Activated naive CD8-positive, alpha-beta T cell treated with anti-CD3 and anti-CD28 coated beads, Interleukin-2, amount 10 ng/mL, durations not matched to agents 7 days and 5 days (primary cell): ENCODE data around the gene DYDC2. TPM values are rescaled to one million over a fixed set of nuclear protein-coding genes. Genes with fewer than 3 reads are reported as not detected.
"Not testable (repeated sequence)": the region's sequence is repeated elsewhere in the genome, so short reads cannot be mapped to it uniquely, and the experiment has no call there.

Experiments
- ATAC-seq: fragments of 150-1000 bp; cut with Tn5 transposase; one replicate; pipeline ENCODE4 v1.10.0; 2021; ENCODE audit warnings: low read depth, moderate library complexity
- POLR2A ChIA-PET: fragments of 350-600 bp; sonication (Branson Sonifier 250); formaldehyde crosslinking; loops from one replicate; lab custom pipeline; 2021; ENCODE audit warnings: antibody characterized with exemption; lab: Charles Lee
- DNase-seq: peaks from one replicate; pipeline ENCODE4 v3.0.0; 2021
- H3K27ac Mint-ChIP-seq: one replicate; pipeline ENCODE4 v1.8.0; 2022; ENCODE audit warnings: mild to moderate bottlenecking, mixed read lengths
- H3K27me3 Mint-ChIP-seq: one replicate; pipeline ENCODE4 v1.8.0; 2022; ENCODE audit warnings: mild to moderate bottlenecking, moderate library complexity, mixed read lengths
- H3K36me3 Mint-ChIP-seq: one replicate; pipeline ENCODE4 v1.8.0; 2021; ENCODE audit warnings: mild to moderate bottlenecking, mixed read lengths
- H3K4me1 Mint-ChIP-seq: one replicate; pipeline ENCODE4 v1.8.0; 2021; ENCODE audit warnings: mixed read lengths
- H3K4me3 Mint-ChIP-seq: one replicate; pipeline ENCODE4 v1.8.0; 2022; ENCODE audit warnings: mild to moderate bottlenecking, moderate library complexity, mixed read lengths
- H3K9me3 Mint-ChIP-seq: one replicate; pipeline ENCODE4 v1.8.0; 2021; ENCODE audit warnings: mixed read lengths
- total RNA-seq, 2 experiments: library from RNA; stranded (reverse); gene quantifications; one replicate each; pipeline ENCODE4 v1.2.3, GENCODE V29; 2021

The DYDC2 gene
- total RNA-seq, 2 experiments from 2014 or later: not detected

- DNase-seq (no peak), ATAC-seq (no peak)
- peaks cover 27% of the 10 kb centered on the region for H3K4me1 Mint-ChIP-seq
- H3K4me3 Mint-ChIP-seq: no peak overlapping the region
- H3K27me3 Mint-ChIP-seq: peaks cover 17% of the 10 kb centered on the region
- H3K27ac Mint-ChIP-seq: no peak overlapping the region
- H3K36me3 Mint-ChIP-seq: no peaks in the 10 kb centered on the region
- POLR2A ChIA-PET: no interaction called here
- no peaks in the 10 kb centered on the region for H3K9me3 Mint-ChIP-seq
Measured at GRCh38 chr10:80410578-80411145, 54.1 kb downstream of the DYDC2 start.

- DNase-seq: no peak
- H3K27me3 Mint-ChIP-seq: peaks cover 14% of the 10 kb centered on the region
- H3K9me3 Mint-ChIP-seq: no peaks in the 10 kb centered on the region
- peaks cover 27% of the 10 kb centered on the region for H3K4me1 Mint-ChIP-seq
- POLR2A ChIA-PET: no interaction called here
- no peaks in the 10 kb centered on the region for H3K36me3 Mint-ChIP-seq
- no peak overlapping the region for H3K27ac Mint-ChIP-seq
- ATAC-seq: no peak
- no peak overlapping the region for H3K4me3 Mint-ChIP-seq
Measured at GRCh38 chr10:80411267-80411668, 54.7 kb downstream of the DYDC2 start.

GRCh38 chr10:80411681-80412220 is 55.2 kb downstream of the DYDC2 start:
- DNase-seq: no peak
- Mint-ChIP-seq H3K4me1 (peaks cover 27% of the 10 kb centered on the region), H3K27me3 (peaks cover 10% of the 10 kb centered on the region), H3K36me3 (no peaks in the 10 kb centered on the region), H3K9me3 (no peaks in the 10 kb centered on the region), H3K4me3 (no peak overlapping the region), H3K27ac (peak overlapping the region; percentile 5)
- ATAC-seq: no peak
- POLR2A ChIA-PET: no interaction called here

GRCh38 chr10:80412486-80412885 is 55.9 kb downstream of the DYDC2 start:
- H3K27me3 Mint-ChIP-seq: peaks cover 5% of the 10 kb centered on the region
- ATAC-seq (no peak), DNase-seq (no peak)
- no peak overlapping the region for H3K27ac Mint-ChIP-seq
- no peaks in the 10 kb centered on the region for H3K36me3 Mint-ChIP-seq
- H3K4me3 Mint-ChIP-seq: no peak overlapping the region
- no peaks in the 10 kb centered on the region for H3K9me3 Mint-ChIP-seq
- H3K4me1 Mint-ChIP-seq: peaks cover 26% of the 10 kb centered on the region
- POLR2A ChIA-PET: no interaction called here

GRCh38 chr10:80413271-80413996 is 56.9 kb downstream of the DYDC2 start:
- Mint-ChIP-seq H3K27ac (no peak overlapping the region), H3K9me3 (no peaks in the 10 kb centered on the region), H3K4me1 (peaks cover 24% of the 10 kb centered on the region), H3K36me3 (no peaks in the 10 kb centered on the region), H3K4me3 (no peak overlapping the region), H3K27me3 (peaks cover 3% of the 10 kb centered on the region)
- DNase-seq (no peak), ATAC-seq (no peak)
- POLR2A ChIA-PET: no interaction called here

- DNase-seq (no peak), ATAC-seq (no peak)
- Mint-ChIP-seq H3K27ac (no peak overlapping the region), H3K9me3 (no peaks in the 10 kb centered on the region), H3K4me3 (no peak overlapping the region), H3K27me3 (no peaks in the 10 kb centered on the region), H3K36me3 (no peaks in the 10 kb centered on the region), H3K4me1 (peaks cover 20% of the 10 kb centered on the region)
- POLR2A ChIA-PET: no interaction called here
Measured at GRCh38 chr10:80414142-80414895, 57.7 kb downstream of the DYDC2 start.

- Mint-ChIP-seq H3K27me3 (no peaks in the 10 kb centered on the region), H3K4me3 (no peak overlapping the region), H3K36me3 (no peaks in the 10 kb centered on the region), H3K4me1 (peaks cover 17% of the 10 kb centered on the region), H3K27ac (no peak overlapping the region), H3K9me3 (no peaks in the 10 kb centered on the region)
- ATAC-seq (no peak), DNase-seq (no peak)
- POLR2A ChIA-PET: no interaction called here
Measured at GRCh38 chr10:80415734-80416478, 59.3 kb downstream of the DYDC2 start.

- no peaks in the 10 kb centered on the region for H3K9me3 Mint-ChIP-seq
- H3K4me3 Mint-ChIP-seq: no peak overlapping the region
- H3K27me3 Mint-ChIP-seq: no peaks in the 10 kb centered on the region
- DNase-seq (no peak), ATAC-seq (no peak)
- POLR2A ChIA-PET: no interaction called here
- no peak overlapping the region for H3K27ac Mint-ChIP-seq
- H3K36me3 Mint-ChIP-seq: no peaks in the 10 kb centered on the region
- peaks cover 17% of the 10 kb centered on the region for H3K4me1 Mint-ChIP-seq
Measured at GRCh38 chr10:80416479-80417098, 60.0 kb downstream of the DYDC2 start.

- peaks cover 15% of the 10 kb centered on the region for H3K4me1 Mint-ChIP-seq
- H3K4me3 Mint-ChIP-seq, DNase-seq, H3K27ac Mint-ChIP-seq, H3K27me3 Mint-ChIP-seq, H3K36me3 Mint-ChIP-seq, ATAC-seq, H3K9me3 Mint-ChIP-seq, POLR2A ChIA-PET: not testable (repeated sequence)
Measured at GRCh38 chr10:80417256-80417655, 60.7 kb downstream of the DYDC2 start.

Other genes with a start within 250 kb of the DYDC2 start
- gene PLAC9, start 224.1 kb upstream of the DYDC2 start, total RNA-seq: not detected
- 100 to 1,000 TPM; 263 to 277 TPM for gene ANXA11, start 151.2 kb upstream of the DYDC2 start, total RNA-seq
- not detected for gene MAT1A, start 67.1 kb upstream of the DYDC2 start, total RNA-seq
- not detected for gene DYDC1, start within 50 bp of the DYDC2 start, total RNA-seq
- gene PRXL2A, start 51.8 kb downstream of the DYDC2 start, total RNA-seq: 10 to 100 TPM; 13.6 to 14.0 TPM
- 100 to 1,000 TPM in 1 of 2 experiments, 10 to 100 TPM in 1; 98.8 to 112 TPM for gene TSPAN14, start 97.5 kb downstream of the DYDC2 start, total RNA-seq
- under 1 TPM; 0.14 to 0.22 TPM for gene SH2D4B, start 181.1 kb downstream of the DYDC2 start, total RNA-seq